GM12891 (cell line): ENCODE measurements around the gene RILP.

Experiments
- DNase-seq: peaks from one replicate; pipeline ENCODE4 v3.0.0; 2011; ENCODE audit warnings: low spot score; ENCODE audit not compliant: insufficient read length
- FAIRE-seq: peaks from 2 replicates; lab custom pipeline; 2011; peaks lifted over from hg19 to GRCh38; lab: Jason Lieb, UNC
- PAX5 ChIP-seq: IDR thresholded peaks from 2 replicates; pipeline ENCODE4 v1.6.1; 2011; ENCODE audit warnings: low read length, moderate library complexity, mild to moderate bottlenecking; ENCODE audit not compliant: insufficient read depth, severe bottlenecking
- POLR2A ChIP-seq: IDR thresholded peaks from 2 replicates; pipeline ENCODE4 v1.6.1; 2011; ENCODE audit warnings: low read depth, low read length, control low read depth
- POLR2AphosphoS5 ChIP-seq: IDR thresholded peaks from 2 replicates; pipeline ENCODE4 v1.6.1; 2011; ENCODE audit warnings: low read depth, low read length, control low read depth
- POU2F2 ChIP-seq: IDR thresholded peaks from 2 replicates; pipeline ENCODE4 v1.6.1; 2011; ENCODE audit warnings: low read depth, mild to moderate bottlenecking, control low read depth, low read length, moderate library complexity
- SPI1 ChIP-seq: IDR thresholded peaks from 2 replicates; pipeline ENCODE4 v1.6.1; 2011; ENCODE audit warnings: low read depth, low read length, control low read depth
- TAF1 ChIP-seq: IDR thresholded peaks from 2 replicates; pipeline ENCODE4 v1.6.1; 2011; ENCODE audit warnings: low read depth, low read length, control low read depth

RILP gene

DNA sequence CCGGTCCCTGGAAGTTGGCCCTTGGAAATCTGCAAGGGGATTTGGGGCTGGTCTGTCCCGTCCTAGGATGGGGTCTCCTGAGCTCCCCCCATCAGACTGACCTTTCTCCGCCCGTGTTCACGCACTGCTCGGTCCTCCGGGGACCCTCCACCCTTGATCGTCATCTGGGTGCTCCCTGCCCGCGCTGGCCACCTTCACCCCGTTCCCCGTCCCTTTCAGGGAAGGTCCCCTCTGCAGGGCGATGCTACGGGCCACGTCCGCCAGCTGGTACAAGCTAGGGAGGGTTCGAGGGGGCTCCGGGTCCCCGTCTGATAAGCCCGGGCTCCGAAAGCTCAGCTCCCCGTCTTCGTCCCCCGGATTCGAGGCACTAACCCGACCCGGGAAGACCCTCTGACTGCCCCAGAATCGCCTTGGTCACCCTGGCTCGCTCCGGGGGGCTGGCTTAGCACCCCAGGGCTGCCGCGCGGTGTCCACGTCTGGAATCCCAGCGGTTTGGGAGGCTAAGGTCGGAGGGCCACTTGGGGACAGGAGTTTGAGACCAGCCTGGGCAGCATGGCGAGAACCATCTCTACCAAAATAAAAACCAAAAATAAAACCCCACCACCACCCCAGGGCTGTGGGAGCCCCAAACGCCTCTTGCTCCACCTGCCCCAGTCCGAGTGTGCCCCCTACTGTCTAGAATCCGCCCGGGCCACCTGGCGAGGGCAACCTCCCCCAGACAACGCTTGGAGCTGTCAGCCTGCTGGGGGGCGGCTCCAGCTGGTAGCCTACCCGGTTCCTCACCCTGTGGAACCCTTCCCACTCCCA is 20.0 kb downstream of the RILP start:
- FAIRE-seq (peak; percentile 79), DNase-seq (no peak)
- TF ChIP-seq POLR2A (no peak), POLR2AphosphoS5 (no peak), SPI1 (no peak), POU2F2 (no peak), PAX5 (no peak), TAF1 (no peak)

GRCh38 chr17:1628856-1629503 is 20.7 kb downstream of the RILP start:
- FAIRE-seq (peak; percentile 41), DNase-seq (peak; percentile 97)
- TF ChIP-seq POLR2A = no peak
- no peak for TF ChIP-seq POU2F2
- TF ChIP-seq POLR2AphosphoS5 = no peak
- TF ChIP-seq SPI1 = no peak

DNA sequence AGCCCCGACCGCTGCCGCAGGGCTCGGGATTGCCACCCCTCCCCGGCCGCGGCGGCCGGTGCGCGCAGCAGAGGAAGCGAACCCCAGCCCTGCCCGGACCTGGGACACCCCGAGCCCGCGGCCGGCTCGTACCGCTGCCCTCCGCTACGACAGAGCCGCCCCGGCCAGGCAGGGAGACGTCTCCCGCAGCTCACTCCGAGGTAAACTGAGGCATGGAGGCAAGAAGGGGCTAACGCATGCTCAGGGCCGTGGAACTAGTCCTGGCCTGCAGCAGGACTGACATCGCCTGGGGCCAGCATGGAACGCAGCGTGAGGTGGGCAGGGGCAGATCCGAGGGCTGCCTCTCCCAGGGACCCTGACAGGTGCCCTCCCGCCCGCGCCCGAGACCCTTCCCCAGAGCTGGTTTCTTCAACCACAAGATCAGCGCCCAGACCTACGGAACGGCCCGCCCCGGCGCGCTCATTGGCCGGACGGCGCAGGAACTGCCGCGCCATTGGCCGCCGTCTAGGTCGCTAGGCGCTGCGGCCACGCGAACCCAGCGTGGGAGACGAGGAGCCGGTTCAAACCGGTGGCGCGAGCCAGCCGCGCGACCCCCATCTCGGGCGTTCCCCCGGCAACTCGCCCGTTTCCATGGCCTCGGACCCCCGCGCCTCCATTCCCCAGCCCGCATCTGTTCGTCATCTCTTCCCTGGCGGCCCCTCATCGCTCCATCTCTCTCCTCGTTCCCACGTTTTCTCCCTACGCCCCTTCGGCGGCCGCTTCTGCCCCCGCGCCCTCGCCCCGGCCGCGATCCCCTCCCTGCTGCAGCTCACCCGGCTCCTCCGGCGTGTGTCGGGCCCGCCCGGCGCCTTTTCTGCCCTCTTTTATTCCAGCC is 21.4 kb downstream of the RILP start, which contains the start of gene SLC43A2:
SLC43A2 (minus strand) TSS at position 853 of the 874 bp plus-strand sequence. CDS start 960 bp downstream, outside the sequence.
- FAIRE-seq = peak; percentile 98

GRCh38 chr17:1627182-1627981 is 22.3 kb downstream of the RILP start:
- DNase-seq (no peak), FAIRE-seq (peak; percentile 88)
- TF ChIP-seq POLR2A = no peak
- TF ChIP-seq SPI1 = peak; percentile 96

More for the DNA sequence above, 21.4 kb downstream of the RILP start, which contains the start of gene SLC43A2:
- TF ChIP-seq SPI1 (peak; percentile 9; the same call in 1 of the 2 replicates), POU2F2 (no peak)
- DNase-seq = peak; percentile 95

DNA sequence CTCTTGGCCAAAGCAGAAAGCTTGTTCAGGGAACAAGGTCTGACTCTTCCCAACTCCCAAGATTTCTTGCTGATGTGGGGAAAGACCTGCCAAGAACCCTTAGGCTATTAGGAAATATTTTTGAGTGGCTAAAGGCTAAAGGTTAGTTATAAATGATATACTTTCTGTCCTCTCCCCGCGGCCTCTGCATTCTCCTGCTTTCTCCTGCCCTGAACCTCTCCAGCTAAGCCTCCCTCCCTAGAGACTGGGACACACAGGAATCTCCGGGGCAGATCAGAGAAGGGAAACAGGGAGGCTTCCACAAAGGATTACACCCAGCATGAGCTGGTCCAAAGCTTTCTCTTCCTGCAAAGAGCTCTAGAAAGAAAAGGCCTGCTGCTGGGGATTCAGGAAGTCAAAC is 23.3 kb downstream of the RILP start:
- DNase-seq = no peak
- TF ChIP-seq PAX5 (no peak), POLR2A (no peak), SPI1 (no peak), POLR2AphosphoS5 (no peak), POU2F2 (no peak), TAF1 (no peak)
- FAIRE-seq = no peak

GRCh38 chr17:1625581-1625980 is 24.1 kb downstream of the RILP start:
- TF ChIP-seq SPI1 (no peak), POLR2AphosphoS5 (no peak), POU2F2 (no peak), PAX5 (no peak)
- peak; percentile 72 for FAIRE-seq
- DNase-seq = no peak

DNA sequence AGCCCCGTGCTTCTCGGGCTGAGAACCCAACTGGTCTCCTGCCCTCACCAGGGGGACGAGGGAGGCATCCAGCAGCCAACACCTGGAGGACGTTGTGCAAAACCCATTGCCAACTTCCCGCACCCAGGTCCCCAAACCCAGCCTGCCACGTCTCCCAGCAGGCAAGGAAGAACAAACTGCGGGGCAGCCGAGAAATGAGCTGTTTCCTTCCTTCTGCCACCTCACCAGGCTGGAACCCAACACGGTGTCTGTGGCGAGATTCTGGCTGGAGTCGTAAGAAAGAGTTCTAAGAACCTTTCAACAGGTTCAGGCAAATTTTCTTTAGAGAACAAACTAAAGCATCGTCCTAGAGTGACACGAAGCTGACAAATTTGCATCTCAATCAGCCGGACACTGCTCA is 24.6 kb downstream of the RILP start:
- no peak for TF ChIP-seq POLR2A
- no peak for TF ChIP-seq SPI1
- no peak for TF ChIP-seq TAF1
- TF ChIP-seq POU2F2 = no peak
- TF ChIP-seq PAX5 = no peak
- TF ChIP-seq POLR2AphosphoS5 = no peak
- DNase-seq (no peak), FAIRE-seq (peak; percentile 66)

GRCh38 chr17:1624650-1625049 is 25.0 kb downstream of the RILP start:
- FAIRE-seq = no peak
- TF ChIP-seq POU2F2 (no peak), SPI1 (no peak), POLR2A (no peak), PAX5 (no peak), TAF1 (no peak), POLR2AphosphoS5 (no peak)
- DNase-seq = no peak

DNA sequence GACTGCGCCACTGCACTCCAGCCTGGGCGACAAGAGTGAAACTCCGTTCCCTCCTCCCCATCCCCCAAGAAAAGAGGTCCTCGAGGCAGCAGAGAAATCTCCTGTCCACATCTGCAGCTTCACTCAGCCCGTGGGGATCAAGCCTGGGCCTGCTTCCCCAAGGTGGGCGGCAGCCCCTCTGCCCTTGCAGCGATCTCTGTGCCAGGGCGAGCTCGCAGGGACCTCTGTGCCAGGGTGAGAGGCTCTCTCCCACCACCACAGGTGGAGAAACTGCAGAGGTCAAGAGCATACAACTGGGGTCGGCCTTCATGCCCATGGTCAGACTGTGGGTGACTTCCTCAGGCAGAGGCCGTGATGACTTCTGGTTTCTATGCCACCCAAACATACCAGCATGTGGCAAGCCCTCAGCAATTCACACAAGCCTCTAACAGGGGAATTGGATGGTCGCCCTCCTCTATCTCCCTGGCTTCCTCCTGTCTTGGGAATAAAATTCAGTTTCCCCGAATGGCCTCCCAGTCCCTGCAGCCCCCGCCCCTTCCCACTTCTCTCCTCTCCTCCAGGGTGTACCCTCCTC is 26.5 kb downstream of the RILP start:
- TF ChIP-seq POLR2A (no peak), POLR2AphosphoS5 (no peak), POU2F2 (no peak), SPI1 (no peak), PAX5 (no peak), TAF1 (no peak)
- FAIRE-seq = no peak
- DNase-seq = no peak
